SU-DHL-6 (cell line): Measurements from ENCODE around the gene WDR11.

ENCODE experiments used
- EZH2phosphoT487 ChIP-seq: fragments of 200-600 bp; sonication (generic), shearing (Covaris generic); conservative IDR thresholded peaks from 2 replicates; pipeline ENCODE4 v1.6.1; 2018; ENCODE audit warnings: mild to moderate bottlenecking, antibody characterized with exemption, low read length, moderate library complexity, mixed read lengths
- TF ChIP-seq, protein P1 (sequence below): fragments of 200-600 bp; sonication (generic); IDR thresholded peaks from one replicate; pipeline ENCODE4 v1.5.1; 2017; ENCODE audit warnings: antibody characterized with exemption, mild to moderate bottlenecking, low read length, moderate library complexity; ENCODE audit not compliant: insufficient read depth, poor library complexity, severe bottlenecking

DNA sequence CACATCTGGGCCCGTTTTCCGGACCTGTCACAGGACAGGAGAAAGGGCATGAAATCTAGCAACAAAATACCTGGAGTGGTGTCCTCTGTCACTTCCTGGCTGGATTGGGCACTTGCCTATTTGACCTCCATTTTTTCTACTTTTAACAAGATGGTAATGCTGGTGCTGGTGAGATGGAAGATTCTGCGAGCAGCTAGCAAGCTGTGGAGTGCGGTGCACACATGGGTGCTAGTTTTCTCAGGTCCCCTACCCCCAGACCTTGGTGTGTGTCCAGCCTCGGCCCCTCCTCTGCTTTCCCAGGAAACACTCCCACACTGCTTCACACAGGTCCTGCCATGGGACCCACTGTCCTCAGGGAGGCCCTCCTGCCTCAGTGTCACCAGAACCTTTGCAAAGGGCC lies 87.7 kb downstream of the WDR11 start:
- TF ChIP-seq, protein P1, sequence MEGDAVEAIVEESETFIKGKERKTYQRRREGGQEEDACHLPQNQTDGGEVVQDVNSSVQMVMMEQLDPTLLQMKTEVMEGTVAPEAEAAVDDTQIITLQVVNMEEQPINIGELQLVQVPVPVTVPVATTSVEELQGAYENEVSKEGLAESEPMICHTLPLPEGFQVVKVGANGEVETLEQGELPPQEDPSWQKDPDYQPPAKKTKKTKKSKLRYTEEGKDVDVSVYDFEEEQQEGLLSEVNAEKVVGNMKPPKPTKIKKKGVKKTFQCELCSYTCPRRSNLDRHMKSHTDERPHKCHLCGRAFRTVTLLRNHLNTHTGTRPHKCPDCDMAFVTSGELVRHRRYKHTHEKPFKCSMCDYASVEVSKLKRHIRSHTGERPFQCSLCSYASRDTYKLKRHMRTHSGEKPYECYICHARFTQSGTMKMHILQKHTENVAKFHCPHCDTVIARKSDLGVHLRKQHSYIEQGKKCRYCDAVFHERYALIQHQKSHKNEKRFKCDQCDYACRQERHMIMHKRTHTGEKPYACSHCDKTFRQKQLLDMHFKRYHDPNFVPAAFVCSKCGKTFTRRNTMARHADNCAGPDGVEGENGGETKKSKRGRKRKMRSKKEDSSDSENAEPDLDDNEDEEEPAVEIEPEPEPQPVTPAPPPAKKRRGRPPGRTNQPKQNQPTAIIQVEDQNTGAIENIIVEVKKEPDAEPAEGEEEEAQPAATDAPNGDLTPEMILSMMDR = no peak
- TF ChIP-seq EZH2phosphoT487 = no peak
